ENCODE results near the gene PFN3. TPM values are rescaled to one million over a fixed set of nuclear protein-coding genes. Genes with fewer than 3 reads are reported as not detected.
A peak's percentile ranks its signal among the peaks of the same experiment; 100 is the strongest.

The PFN3 gene
- polyA plus RNA-seq, 1 donor (not counting 4 experiments of a cell fraction or from before 2014, with no cell fraction given): not detected

- Histone ChIP-seq H3K9ac (ENCODE audit: control insufficient read depth, extremely low read depth, insufficient read depth, low read length) (no peak overlapping the region), H4K20me1 (ENCODE audit: control insufficient read depth, extremely low read depth, insufficient read depth, low read length) (no peaks in the 10 kb centered on the region), H3K4me3 (ENCODE audit: control insufficient read depth in 2 of 3, extremely low read depth in 1 of 3, insufficient read depth in 2 of 3, low read depth in 1 of 3, low read length in 3 of 3) (no peak overlapping the region), H3K27ac (ENCODE audit: control insufficient read depth, insufficient read depth, low read length) (peak overlapping the region; percentile 20), H3K27me3 (ENCODE audit: control insufficient read depth, extremely low read depth, insufficient read depth, low read length) (no peaks in the 10 kb centered on the region), H3K4me1 (ENCODE audit: control insufficient read depth, extremely low read depth, insufficient read depth, low read length) (peaks cover 27% of the 10 kb centered on the region), H3K9me1 (ENCODE audit: control insufficient read depth, extremely low read depth, insufficient read depth, low read length) (no peaks in the 10 kb centered on the region), H3K79me2 (ENCODE audit: control insufficient read depth, insufficient read depth, low read length) (no peaks in the 10 kb centered on the region), H3K9me3 (ENCODE audit: control insufficient read depth, low read depth, low read length) (no peaks in the 10 kb centered on the region), H3K36me3 (ENCODE audit: control insufficient read depth in 2 of 2, extremely low read depth in 1 of 2, insufficient read depth in 2 of 2, low read length in 2 of 2) (peaks cover 11 to 33% of the 10 kb centered on the region in 2 experiments), H3K4me2 (ENCODE audit: control insufficient read depth, extremely low read depth, insufficient read depth, low read depth, low read length) (no peak overlapping the region), H2AFZ (ENCODE audit: control insufficient read depth, low read length) (no peak overlapping the region)
- FAIRE-seq: no peak
- no peak for TF ChIP-seq CTCF (optimal IDR thresholded peaks at IDR 0.05 in 1 of 3, IDR thresholded peaks at IDR 0.05 in 1 of 3, conservative IDR thresholded peaks at IDR 0.05 in 1 of 3; ENCODE audit: extremely low read depth in 1 of 3, insufficient read depth in 2 of 3, low read length in 3 of 3)
- TF ChIP-seq EZH2 (IDR thresholded peaks at IDR 0.05; ENCODE audit: low read length): no peak
- dilution Hi-C loops (cut with MboI; ENCODE audit: extremely low pct_ligation_motif_present, low sequenced_read_pairs): no loop called here
- DNase-seq (ENCODE audit: low read depth, low spot score): no peak
Measured at GRCh38 chr5:177438468-177438867, 38.0 kb upstream of the PFN3 start.

DNA sequence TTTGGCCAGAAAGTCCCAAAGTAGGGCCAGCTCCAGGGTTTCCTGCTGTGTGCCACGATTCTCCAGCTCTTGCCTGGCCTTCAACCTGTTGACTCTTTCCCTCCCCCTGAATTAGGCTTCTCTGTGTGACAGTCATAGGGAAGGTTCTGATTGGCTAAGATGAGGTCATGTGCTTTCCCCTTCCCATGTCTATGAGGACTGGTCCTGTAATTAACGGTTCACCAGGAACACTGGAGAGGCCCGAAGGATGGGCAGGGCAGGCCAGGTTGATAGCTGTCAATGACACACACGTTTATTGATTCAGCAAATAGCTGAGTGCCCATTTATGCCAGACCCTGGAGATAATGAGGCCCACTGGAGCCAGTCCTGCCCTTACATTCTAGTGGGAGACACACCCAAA lies 37.2 kb upstream of the PFN3 start:
- H3K9me3 ChIP-seq (ENCODE audit: control insufficient read depth, low read depth, low read length): no peaks in the 10 kb centered on the region
- H3K79me2 ChIP-seq (ENCODE audit: control insufficient read depth, insufficient read depth, low read length): no peaks in the 10 kb centered on the region
- dilution Hi-C loops (cut with MboI; ENCODE audit: extremely low pct_ligation_motif_present, low sequenced_read_pairs): no loop called here
- TF ChIP-seq EZH2 (IDR thresholded peaks at IDR 0.05; ENCODE audit: low read length): no peak
- no peak for TF ChIP-seq CTCF (optimal IDR thresholded peaks at IDR 0.05 in 1 of 3, IDR thresholded peaks at IDR 0.05 in 1 of 3, conservative IDR thresholded peaks at IDR 0.05 in 1 of 3; ENCODE audit: extremely low read depth in 1 of 3, insufficient read depth in 2 of 3, low read length in 3 of 3)
- H3K9ac ChIP-seq (ENCODE audit: control insufficient read depth, extremely low read depth, insufficient read depth, low read length): no peak overlapping the region
- H4K20me1 ChIP-seq (ENCODE audit: control insufficient read depth, extremely low read depth, insufficient read depth, low read length): no peaks in the 10 kb centered on the region
- H3K27ac ChIP-seq (ENCODE audit: control insufficient read depth, insufficient read depth, low read length): peak overlapping the region; percentile 36
- H3K9me1 ChIP-seq (ENCODE audit: control insufficient read depth, extremely low read depth, insufficient read depth, low read length): no peaks in the 10 kb centered on the region
- H3K4me2 ChIP-seq (ENCODE audit: control insufficient read depth, extremely low read depth, insufficient read depth, low read depth, low read length): no peak overlapping the region
- peaks cover 26% of the 10 kb centered on the region for H3K4me1 ChIP-seq (ENCODE audit: control insufficient read depth, extremely low read depth, insufficient read depth, low read length)
- no peak overlapping the region for H3K4me3 ChIP-seq (ENCODE audit: control insufficient read depth in 2 of 3, extremely low read depth in 1 of 3, insufficient read depth in 2 of 3, low read depth in 1 of 3, low read length in 3 of 3)
- FAIRE-seq (peak; percentile 89), DNase-seq (ENCODE audit: low read depth, low spot score) (no peak)
- peaks cover 15 to 38% of the 10 kb centered on the region in 2 experiments for H3K36me3 ChIP-seq (ENCODE audit: control insufficient read depth in 2 of 2, extremely low read depth in 1 of 2, insufficient read depth in 2 of 2, low read length in 2 of 2)
- H3K27me3 ChIP-seq (ENCODE audit: control insufficient read depth, extremely low read depth, insufficient read depth, low read length): no peaks in the 10 kb centered on the region
- no peak overlapping the region for H2AFZ ChIP-seq (ENCODE audit: control insufficient read depth, low read length)

Measured in keratinocyte (primary cell).